K562 (cell line): ENCODE results near the gene HOXB1. TPM values are rescaled to one million over a fixed set of nuclear protein-coding genes. Genes with fewer than 3 reads are reported as not detected.

ENCODE experiments used
- ARID4B ChIP-seq: sonication (generic); formaldehyde crosslinking; IDR thresholded peaks from 2 replicates; pipeline ENCODE4 v1.8.0; 2022; ENCODE audit warnings: mild to moderate bottlenecking, missing genetic modification reagents
- BRF1 ChIP-seq: IDR thresholded peaks from 3 replicates; pipeline ENCODE4 v1.6.1; 2011; ENCODE audit warnings: borderline replicate concordance, mild to moderate bottlenecking; ENCODE audit not compliant: insufficient read length; ENCODE audit errors: extremely low read depth
- CBFB ChIP-seq: sonication (generic); formaldehyde crosslinking; IDR thresholded peaks from 2 replicates; pipeline ENCODE4 v1.4.0; 2020; ENCODE audit warnings: mild to moderate bottlenecking, missing genetic modification reagents
- CGGBP1 ChIP-seq: fragments of 250-450 bp; sonication (Bioruptor Pico); IDR thresholded peaks from 2 replicates; pipeline ENCODE4 v1.9.0; 2021; ENCODE audit warnings: mild to moderate bottlenecking
- HDGF ChIP-seq: fragments of 450-650 bp; IDR thresholded peaks from 2 replicates; pipeline ENCODE4 v1.6.1; 2016
- HNRNPUL1 ChIP-seq: fragments of 200-400 bp; formaldehyde crosslinking; IDR thresholded peaks from 2 replicates; pipeline ENCODE4 v1.6.1; 2017; ENCODE audit warnings: low read length
- HSF4 ChIP-seq: fragments of 250-450 bp; sonication (Bioruptor Pico); IDR thresholded peaks from 2 replicates; pipeline ENCODE4 v2.1.2; 2022; ENCODE audit warnings: mild to moderate bottlenecking, moderate library complexity, borderline replicate concordance
- KHSRP ChIP-seq: fragments of 450-650 bp; IDR thresholded peaks from 2 replicates; pipeline ENCODE4 v1.6.1; 2017
- NFXL1 ChIP-seq: fragments of 450-650 bp; formaldehyde crosslinking; IDR thresholded peaks from 2 replicates; pipeline ENCODE4 v1.4.0; 2021; ENCODE audit warnings: mild to moderate bottlenecking
- PCBP2 ChIP-seq: fragments of 200-400 bp; formaldehyde crosslinking; IDR thresholded peaks from 2 replicates; pipeline ENCODE4 v1.6.1; 2018; ENCODE audit warnings: low read length, low read depth, mild to moderate bottlenecking, moderate library complexity; ENCODE audit not compliant: poor library complexity, severe bottlenecking
- PHF21A ChIP-seq: fragments of 450-650 bp; IDR thresholded peaks from 2 replicates; pipeline ENCODE4 v1.6.1; 2017; ENCODE audit warnings: low read depth, borderline replicate concordance
- POLR2A ChIP-seq: fragments of 450-650 bp; conservative IDR thresholded peaks from 2 replicates; pipeline ENCODE4 v1.6.1; 2016
- TAF9B ChIP-seq: fragments of 450-650 bp; IDR thresholded peaks from 2 replicates; pipeline ENCODE4 v1.6.1; 2018; ENCODE audit warnings: mild to moderate bottlenecking; ENCODE audit not compliant: partially characterized antibody
- TGIF2 ChIP-seq: sonication (generic); formaldehyde crosslinking; IDR thresholded peaks from 2 replicates; pipeline ENCODE4 v1.8.1; 2022; ENCODE audit warnings: mild to moderate bottlenecking, missing genetic modification reagents, moderate library complexity
- ZNF143 ChIP-seq: sonication (generic); formaldehyde crosslinking; IDR thresholded peaks from 2 replicates; pipeline ENCODE4 v1.9.0; 2022; ENCODE audit warnings: mild to moderate bottlenecking, missing genetic modification reagents
- ZNF347 ChIP-seq: fragments of 450-650 bp; formaldehyde crosslinking; IDR thresholded peaks from 2 replicates; pipeline ENCODE4 v1.4.0; 2020; ENCODE audit warnings: low read depth, mild to moderate bottlenecking, moderate library complexity
- ZNF699 ChIP-seq: fragments of 250-450 bp; sonication (Bioruptor Pico); IDR thresholded peaks from 2 replicates; pipeline ENCODE4 v1.8.0; 2021; ENCODE audit warnings: mild to moderate bottlenecking, moderate library complexity; ENCODE audit not compliant: insufficient replicate concordance
- polyA plus RNA-seq, 8 experiments: library from polyadenylated mRNA; depleted of rRNA in 4 of 8; stranded (reverse) in 5 of 8; unstranded in 3 of 8; fragments of >200 nt; fragmentation: Nextera tagmentation in 2 of 8; fragmentation: Illumina TruSeq in 1 of 8; extraction: Ambion mirVana in 2 of 8; extraction: Trizol in 1 of 8; gene quantifications; 2 replicates each; pipeline versions ENCODE4 v1.2.1 to v1.2.3, GENCODE V29; 2011 to 2014; ENCODE audit warnings: inconsistent platforms in 1 of 8, missing spikeins in 1 of 8
- total RNA-seq, 7 experiments: library from RNA; depleted of rRNA in 6 of 7; stranded (reverse); fragments of >200 nt in 6 of 7; fragmentation: Illumina TruSeq in 2 of 7; extraction: Trizol in 2 of 7; gene quantifications; 2 replicates each; pipeline versions ENCODE4 v1.2.1 to v1.2.3, GENCODE V29; 2011 to 2021; ENCODE audit warnings: low replicate concordance in 1 of 7
- TF ChIP-seq, protein P1 (sequence below): fragments of 150-350 bp; conservative IDR thresholded peaks from 2 replicates; pipeline ENCODE4 v1.6.1; 2014; ENCODE audit warnings: low read length
- TF ChIP-seq, protein P2 (sequence below), 2 experiments: fragments of 450-650 bp; IDR thresholded peaks; 2 replicates each; pipeline ENCODE4 v1.6.1; 2016

The HOXB1 gene
- total and polyA plus RNA-seq, 9 of the 15 experiments (the other 6 are each of a cell fraction or from before 2014, with no cell fraction given), result 0.04 TPM; not detected in 8

GRCh38 chr17:48492401-48493298, 38.2 kb downstream of the HOXB1 start (continued):
- TF ChIP-seq, protein P1, sequence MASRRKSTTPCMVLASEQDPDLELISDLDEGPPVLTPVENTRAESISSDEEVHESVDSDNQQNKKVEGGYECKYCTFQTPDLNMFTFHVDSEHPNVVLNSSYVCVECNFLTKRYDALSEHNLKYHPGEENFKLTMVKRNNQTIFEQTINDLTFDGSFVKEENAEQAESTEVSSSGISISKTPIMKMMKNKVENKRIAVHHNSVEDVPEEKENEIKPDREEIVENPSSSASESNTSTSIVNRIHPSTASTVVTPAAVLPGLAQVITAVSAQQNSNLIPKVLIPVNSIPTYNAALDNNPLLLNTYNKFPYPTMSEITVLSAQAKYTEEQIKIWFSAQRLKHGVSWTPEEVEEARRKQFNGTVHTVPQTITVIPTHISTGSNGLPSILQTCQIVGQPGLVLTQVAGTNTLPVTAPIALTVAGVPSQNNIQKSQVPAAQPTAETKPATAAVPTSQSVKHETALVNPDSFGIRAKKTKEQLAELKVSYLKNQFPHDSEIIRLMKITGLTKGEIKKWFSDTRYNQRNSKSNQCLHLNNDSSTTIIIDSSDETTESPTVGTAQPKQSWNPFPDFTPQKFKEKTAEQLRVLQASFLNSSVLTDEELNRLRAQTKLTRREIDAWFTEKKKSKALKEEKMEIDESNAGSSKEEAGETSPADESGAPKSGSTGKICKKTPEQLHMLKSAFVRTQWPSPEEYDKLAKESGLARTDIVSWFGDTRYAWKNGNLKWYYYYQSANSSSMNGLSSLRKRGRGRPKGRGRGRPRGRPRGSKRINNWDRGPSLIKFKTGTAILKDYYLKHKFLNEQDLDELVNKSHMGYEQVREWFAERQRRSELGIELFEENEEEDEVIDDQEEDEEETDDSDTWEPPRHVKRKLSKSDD, result no peak
- TF ChIP-seq HSF4, result no peak
- TF ChIP-seq CGGBP1 (CRISPR knock-in tag), result no peak
- no peak for TF ChIP-seq KHSRP
- peak; percentile 44; the same call in 1 of the 2 replicates for TF ChIP-seq POLR2A
- TF ChIP-seq, protein P2, sequence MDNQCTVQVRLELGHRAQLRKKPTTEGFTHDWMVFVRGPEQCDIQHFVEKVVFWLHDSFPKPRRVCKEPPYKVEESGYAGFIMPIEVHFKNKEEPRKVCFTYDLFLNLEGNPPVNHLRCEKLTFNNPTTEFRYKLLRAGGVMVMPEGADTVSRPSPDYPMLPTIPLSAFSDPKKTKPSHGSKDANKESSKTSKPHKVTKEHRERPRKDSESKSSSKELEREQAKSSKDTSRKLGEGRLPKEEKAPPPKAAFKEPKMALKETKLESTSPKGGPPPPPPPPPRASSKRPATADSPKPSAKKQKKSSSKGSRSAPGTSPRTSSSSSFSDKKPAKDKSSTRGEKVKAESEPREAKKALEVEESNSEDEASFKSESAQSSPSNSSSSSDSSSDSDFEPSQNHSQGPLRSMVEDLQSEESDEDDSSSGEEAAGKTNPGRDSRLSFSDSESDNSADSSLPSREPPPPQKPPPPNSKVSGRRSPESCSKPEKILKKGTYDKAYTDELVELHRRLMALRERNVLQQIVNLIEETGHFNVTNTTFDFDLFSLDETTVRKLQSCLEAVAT (IDR thresholded peaks at IDR 0.05), result 0 out of 4 replicates have a peak, but pooled peaks have one; percentile 17 to 41
- TF ChIP-seq TGIF2 (CRISPR knock-in tag), result no peak
- TF ChIP-seq PHF21A, result no peak
- no peak for TF ChIP-seq ZNF347 (CRISPR knock-in tag)
- no peak for TF ChIP-seq PCBP2
- no peak for TF ChIP-seq HDGF
- TF ChIP-seq BRF1, result no peak
- TF ChIP-seq TAF9B, result no peak
- no peak for TF ChIP-seq NFXL1 (CRISPR knock-in tag)
- TF ChIP-seq ZNF699 (CRISPR knock-in tag), result no peak
- no peak for TF ChIP-seq HNRNPUL1
- TF ChIP-seq CBFB (CRISPR knock-in tag), result no peak
- TF ChIP-seq ZNF143 (CRISPR knock-in tag), result peak; percentile 20; the same call in 1 of the 2 replicates
- TF ChIP-seq ARID4B (CRISPR knock-in tag), result peak; percentile 48; the same call in 1 of the 2 replicates
